Sigmoid colon (tissue), 7 donors: ENCODE results near the gene RCOR2. TPM values are rescaled to one million over a fixed set of nuclear protein-coding genes. Genes with fewer than 3 reads are reported as not detected.

ENCODE experiments used
- DNase-seq: peaks from one replicate; pipeline ENCODE4 v3.0.0-alpha.2; 2019
- H3K27ac ChIP-seq, 4 donors: fragments of 200-600 bp; sonication (generic); one replicate each; pipeline ENCODE4 v1.5.1; 2016 to 2019; ENCODE audit warnings: mild to moderate bottlenecking in 1 of 4
- H3K27me3 ChIP-seq, 3 donors: fragments of 200-600 bp; sonication (generic); one replicate each; pipeline ENCODE4 v1.5.1; 2019; ENCODE audit warnings: mild to moderate bottlenecking in 1 of 3
- H3K36me3 ChIP-seq, 4 donors: fragments of 200-600 bp; sonication (generic); one replicate each; pipeline ENCODE4 v1.5.1; 2016 to 2019
- H3K4me1 ChIP-seq, 4 donors: fragments of 200-600 bp; sonication (generic); one replicate each; pipeline ENCODE4 v1.5.1; 2017 to 2019
- H3K4me3 ChIP-seq, 4 donors: fragments of 200-600 bp; sonication (generic); one replicate each; pipeline ENCODE4 v1.5.1; 2017 to 2019; ENCODE audit warnings: mild to moderate bottlenecking in 2 of 4, moderate library complexity in 1 of 4
- H3K9me3 ChIP-seq, 4 donors: fragments of 200-600 bp in 3 of 4; sonication (generic) in 3 of 4; one replicate each; pipeline versions ENCODE4 v1.5.1 to v1.6.1; 2013 to 2019
- EP300 ChIP-seq, 4 donors: sonication (generic); formaldehyde crosslinking; IDR thresholded peaks; one replicate each; pipeline ENCODE4 v1.6.1; 2017; ENCODE audit warnings: antibody characterized with exemption in 4 of 4
- POLR2A ChIP-seq, 2 donors: fragments of 450-650 bp; IDR thresholded peaks; one replicate each; pipeline ENCODE4 v1.6.1; 2016; ENCODE audit warnings: antibody characterized with exemption in 2 of 2, mild to moderate bottlenecking in 2 of 2, moderate library complexity in 2 of 2
- POLR2AphosphoS5 ChIP-seq, 4 donors: sonication (generic); formaldehyde crosslinking; IDR thresholded peaks; one replicate each; pipeline ENCODE4 v1.6.1; 2017; ENCODE audit warnings: antibody characterized with exemption in 4 of 4
- WGBS, 2 donors: extraction: QIAGEN DNeasy Blood & Tissue Kit; methylation state at CpG; one replicate each; pipeline ENCODE4 v1.1.7; 2013; 5-methylcytosine and 5-hydroxymethylcytosine counted together
- intact Hi-C: fragments of 100-400 bp; cut with DNase I; formaldehyde crosslinking; loops from one replicate; pipeline ENCODE4 v1.15.1; 2023
- polyA plus RNA-seq, 3 donors: library from polyadenylated mRNA; stranded (reverse); fragments of 200-250 nt; gene quantifications; one replicate each; pipeline ENCODE4 v1.2.3, GENCODE V29; 2013
- total RNA-seq, 4 donors: library from RNA; depleted of rRNA; stranded (reverse); fragments of >200 nt; gene quantifications; one replicate each; pipeline ENCODE4 v1.1.0, GENCODE V29; 2016
- TF ChIP-seq, protein P1 (sequence below), 4 experiments: fragments of 450-650 bp in 3 of 4; fragments of 200-600 bp in 1 of 4; IDR thresholded peaks; one replicate each; pipeline ENCODE4 v1.5.1; 2016 to 2019; ENCODE audit warnings: antibody characterized with exemption in 4 of 4, mild to moderate bottlenecking in 3 of 4, moderate library complexity in 2 of 4
- donor health status: healthy with polysubstance abuse.
- donor health status: Bipolar disorder and iron deficiency.
- donor health status: healthy.

RCOR2 gene
- total and polyA plus RNA-seq, 7 donors, result 0.49 to 2.4 (median 0.69) TPM

- Histone ChIP-seq H3K4me1 (no peaks in the 10 kb centered on the region), H3K27ac (no peak overlapping the region), H3K4me3 (no peak overlapping the region), H3K27me3 (no peaks in the 10 kb centered on the region), H3K36me3 (peaks cover 27 to 77% (median 69%) of the 10 kb centered on the region in 4 donors), H3K9me3 (no peaks in the 10 kb centered on the region)
- 94 to 95% methylated on average over 10 of the region's 10 CpGs for WGBS, 2 donors
- TF ChIP-seq POLR2A (IDR thresholded peaks at IDR 0.05) (no peak), POLR2AphosphoS5 (IDR thresholded peaks at IDR 0.05) (no peak), EP300 (IDR thresholded peaks at IDR 0.05) (no peak)
- TF ChIP-seq, protein P1, sequence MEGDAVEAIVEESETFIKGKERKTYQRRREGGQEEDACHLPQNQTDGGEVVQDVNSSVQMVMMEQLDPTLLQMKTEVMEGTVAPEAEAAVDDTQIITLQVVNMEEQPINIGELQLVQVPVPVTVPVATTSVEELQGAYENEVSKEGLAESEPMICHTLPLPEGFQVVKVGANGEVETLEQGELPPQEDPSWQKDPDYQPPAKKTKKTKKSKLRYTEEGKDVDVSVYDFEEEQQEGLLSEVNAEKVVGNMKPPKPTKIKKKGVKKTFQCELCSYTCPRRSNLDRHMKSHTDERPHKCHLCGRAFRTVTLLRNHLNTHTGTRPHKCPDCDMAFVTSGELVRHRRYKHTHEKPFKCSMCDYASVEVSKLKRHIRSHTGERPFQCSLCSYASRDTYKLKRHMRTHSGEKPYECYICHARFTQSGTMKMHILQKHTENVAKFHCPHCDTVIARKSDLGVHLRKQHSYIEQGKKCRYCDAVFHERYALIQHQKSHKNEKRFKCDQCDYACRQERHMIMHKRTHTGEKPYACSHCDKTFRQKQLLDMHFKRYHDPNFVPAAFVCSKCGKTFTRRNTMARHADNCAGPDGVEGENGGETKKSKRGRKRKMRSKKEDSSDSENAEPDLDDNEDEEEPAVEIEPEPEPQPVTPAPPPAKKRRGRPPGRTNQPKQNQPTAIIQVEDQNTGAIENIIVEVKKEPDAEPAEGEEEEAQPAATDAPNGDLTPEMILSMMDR (IDR thresholded peaks at IDR 0.05), result no peak
- intact Hi-C loops, result no loop called here
- no peak for DNase-seq
Measured at GRCh38 chr11:63897459-63898146, 19.4 kb downstream of the RCOR2 start.

DNA sequence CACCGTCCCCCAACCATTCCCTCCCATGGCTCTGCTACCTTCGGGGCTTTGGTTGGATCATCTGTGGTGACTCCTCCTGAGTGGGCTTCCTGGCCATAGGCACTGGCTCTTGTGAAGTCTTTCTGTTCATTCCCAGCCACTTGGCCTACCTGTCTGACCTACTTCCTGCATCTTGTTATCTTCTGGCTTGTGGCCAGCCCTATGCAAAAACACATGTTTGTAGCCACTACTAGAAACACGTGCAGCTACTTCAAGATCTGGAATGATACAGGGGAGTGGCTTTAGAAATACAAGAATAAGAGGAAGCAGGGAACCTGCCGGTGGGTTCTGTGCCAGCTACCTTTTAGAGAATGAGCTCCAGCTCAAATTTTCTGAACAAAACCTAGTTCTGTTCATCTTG is 20.9 kb downstream of the RCOR2 start:
- intact Hi-C loops, result no loop called here
- 37 to 65% methylated on average over 4 of the region's 4 CpGs for WGBS, 2 donors
- no peaks in the 10 kb centered on the region for H3K27me3 ChIP-seq
- H3K4me3 ChIP-seq, result no peak overlapping the region
- TF ChIP-seq POLR2A (IDR thresholded peaks at IDR 0.05), result no peak
- TF ChIP-seq, protein P1 (IDR thresholded peaks at IDR 0.05), result no peak
- no peak for TF ChIP-seq POLR2AphosphoS5 (IDR thresholded peaks at IDR 0.05)
- no peak for TF ChIP-seq EP300 (IDR thresholded peaks at IDR 0.05)
- DNase-seq, result no peak
- H3K4me1 ChIP-seq, result peaks cover 0 to 8% (median 0%) of the 10 kb centered on the region in 4 donors
- peaks cover 21 to 64% (median 57%) of the 10 kb centered on the region in 4 donors for H3K36me3 ChIP-seq
- no peak overlapping the region for H3K27ac ChIP-seq
- no peaks in the 10 kb centered on the region for H3K9me3 ChIP-seq

- H3K4me1 ChIP-seq, result peaks cover 0 to 19% (median 11%) of the 10 kb centered on the region in 4 donors
- no peak for DNase-seq
- 97 to 98% methylated on average over 6 of the region's 6 CpGs for WGBS, 2 donors
- no peak overlapping the region for H3K27ac ChIP-seq
- no peaks in the 10 kb centered on the region for H3K27me3 ChIP-seq
- peaks cover 0 to 37% (median 30%) of the 10 kb centered on the region in 4 donors for H3K36me3 ChIP-seq
- no peaks in the 10 kb centered on the region for H3K9me3 ChIP-seq
- no peak overlapping the region for H3K4me3 ChIP-seq
- intact Hi-C loops, result no loop called here
- TF ChIP-seq POLR2A (IDR thresholded peaks at IDR 0.05) (no peak), POLR2AphosphoS5 (IDR thresholded peaks at IDR 0.05) (no peak), EP300 (IDR thresholded peaks at IDR 0.05) (no peak)
- TF ChIP-seq, protein P1 (IDR thresholded peaks at IDR 0.05), result no peak
Measured at GRCh38 chr11:63893355-63893754, 23.6 kb downstream of the RCOR2 start.

GRCh38 chr11:63892228-63892627 is 24.7 kb downstream of the RCOR2 start:
- WGBS, 2 donors, result 35 to 52% methylated on average over 3 of the region's 3 CpGs
- Histone ChIP-seq H3K9me3 (no peaks in the 10 kb centered on the region), H3K27ac (no peak overlapping the region), H3K27me3 (no peaks in the 10 kb centered on the region), H3K4me1 (peaks cover 0 to 30% (median 22%) of the 10 kb centered on the region in 4 donors), H3K4me3 (no peak overlapping the region), H3K36me3 (peaks cover 0 to 26% (median 20%) of the 10 kb centered on the region in 4 donors)
- intact Hi-C loops, result no loop called here
- DNase-seq, result no peak
- no peak for TF ChIP-seq POLR2AphosphoS5 (IDR thresholded peaks at IDR 0.05)
- no peak for TF ChIP-seq EP300 (IDR thresholded peaks at IDR 0.05)
- no peak for TF ChIP-seq POLR2A (IDR thresholded peaks at IDR 0.05)
- TF ChIP-seq, protein P1 (IDR thresholded peaks at IDR 0.05), result no peak
